Spleen (tissue), 11 donors: ENCODE measurements around the gene RAD1. TPM values are rescaled to one million over a fixed set of nuclear protein-coding genes. Genes with fewer than 3 reads are reported as not detected.

Source experiments
- DNase-seq: peaks from one replicate; pipeline ENCODE4 v3.0.0-alpha.2; 2020
- H3K27ac ChIP-seq, 8 donors: fragments of 200-600 bp; sonication (generic) in 7 of 8; 1 replicate in 4 of 8; 2 replicates in 4 of 8; pipeline versions ENCODE4 v1.5.0 to v1.8.0; 2016 to 2021; ENCODE audit warnings: inconsistent platforms in 4 of 8, mild to moderate bottlenecking in 4 of 8, moderate library complexity in 1 of 8
- H3K27me3 ChIP-seq, 7 donors: fragments of 200-600 bp; sonication (generic) in 6 of 7; replicated peaks in 1 of 7; 1 replicate in 4 of 7; 2 replicates in 3 of 7; pipeline versions ENCODE4 v1.5.0 to v1.8.0; 2016 to 2021; ENCODE audit warnings: inconsistent platforms in 3 of 7, mild to moderate bottlenecking in 1 of 7
- H3K36me3 ChIP-seq, 6 donors: fragments of 200-600 bp; sonication (generic) in 5 of 6; 1 replicate in 4 of 6; 2 replicates in 2 of 6; pipeline versions ENCODE4 v1.5.0 to v1.8.0; 2016 to 2021; ENCODE audit warnings: inconsistent platforms in 2 of 6
- H3K4me1 ChIP-seq, 6 donors: fragments of 200-600 bp; sonication (generic) in 5 of 6; 1 replicate in 3 of 6; 2 replicates in 3 of 6; pipeline versions ENCODE4 v1.5.0 to v1.8.0; 2016 to 2021; ENCODE audit warnings: inconsistent platforms in 3 of 6
- H3K4me3 ChIP-seq, 8 donors: fragments of 200-600 bp; sonication (generic) in 7 of 8; 1 replicate in 4 of 8; 2 replicates in 4 of 8; pipeline versions ENCODE4 v1.5.0 to v1.8.0; 2016 to 2021; ENCODE audit warnings: inconsistent platforms in 4 of 8, mild to moderate bottlenecking in 4 of 8, moderate library complexity in 2 of 8
- H3K9me3 ChIP-seq, 8 donors: fragments of 200-600 bp; sonication (generic) in 7 of 8; 1 replicate in 4 of 8; 2 replicates in 4 of 8; pipeline versions ENCODE4 v1.5.0 to v1.8.0; 2016 to 2021; ENCODE audit warnings: inconsistent platforms in 4 of 8
- POLR2A ChIP-seq, 3 donors: fragments of 450-650 bp; IDR thresholded peaks; one replicate each; pipeline ENCODE4 v1.5.1; 2017; ENCODE audit warnings: antibody characterized with exemption in 3 of 3, mild to moderate bottlenecking in 1 of 3
- POLR2AphosphoS5 ChIP-seq, 3 donors: sonication (generic); formaldehyde crosslinking; IDR thresholded peaks; one replicate each; pipeline ENCODE4 v1.5.1; 2017; ENCODE audit warnings: antibody characterized with exemption in 3 of 3
- WGBS, 5 donors: extraction: QIAGEN DNeasy Blood & Tissue Kit in 3 of 5; methylation state at CpG; one replicate each; pipeline versions ENCODE4 v1.1.5 to v1.1.7; 2013 to 2018; 5-methylcytosine and 5-hydroxymethylcytosine counted together
- intact Hi-C: fragments of 100-400 bp; cut with DNase I; formaldehyde crosslinking; loops from one replicate; pipeline ENCODE4 v1.15.0; 2023; ENCODE audit warnings: low total_unique reads
- polyA plus RNA-seq, 3 donors: library from polyadenylated mRNA; stranded (reverse); fragments of 200-250 nt; gene quantifications; one replicate each; pipeline ENCODE4 v1.2.1, GENCODE V29; 2013
- total RNA-seq, 7 donors: library from RNA; depleted of rRNA in 3 of 7; stranded (reverse); fragments of >200 nt in 3 of 7; fragmentation: NEBNext Ultra II Directional in 4 of 7; extraction: Animal tissue kit (Norgen Biotek cat#: 25700) in 4 of 7; gene quantifications; one replicate each; pipeline versions ENCODE4 v1.1.0 to v1.2.1, GENCODE V29; 2016 to 2021
- TF ChIP-seq, protein P1 (sequence below), 11 experiments: fragments of 200-600 bp in 7 of 11; fragments of 450-650 bp in 4 of 11; sonication (generic) in 4 of 11; IDR thresholded peaks in 8 of 11; conservative IDR thresholded peaks in 3 of 11; 1 replicate in 7 of 11; 2 replicates in 4 of 11; pipeline versions ENCODE4 v1.4.0 to v1.8.0; 2016 to 2021; ENCODE audit warnings: antibody characterized with exemption in 11 of 11, inconsistent platforms in 4 of 11, mild to moderate bottlenecking in 1 of 11
- donor health status: healthy with polysubstance abuse.
- donor health status: DM: no; HTN: no; CAD: no; lungs with moderate emphysema.
- donor health status: DM: no; HTN: no; CAD: no.
- donor health status: Bipolar disorder and iron deficiency.
- donor health status: healthy.
- donor health status: DM: no; HTN: no; CAD: no.
- donor health status: DM: yes; HTN: yes; CAD: no.

Gene RAD1
- total and polyA plus RNA-seq, 10 donors: 7.8 to 19.3 (median 13.8) TPM

DNA sequence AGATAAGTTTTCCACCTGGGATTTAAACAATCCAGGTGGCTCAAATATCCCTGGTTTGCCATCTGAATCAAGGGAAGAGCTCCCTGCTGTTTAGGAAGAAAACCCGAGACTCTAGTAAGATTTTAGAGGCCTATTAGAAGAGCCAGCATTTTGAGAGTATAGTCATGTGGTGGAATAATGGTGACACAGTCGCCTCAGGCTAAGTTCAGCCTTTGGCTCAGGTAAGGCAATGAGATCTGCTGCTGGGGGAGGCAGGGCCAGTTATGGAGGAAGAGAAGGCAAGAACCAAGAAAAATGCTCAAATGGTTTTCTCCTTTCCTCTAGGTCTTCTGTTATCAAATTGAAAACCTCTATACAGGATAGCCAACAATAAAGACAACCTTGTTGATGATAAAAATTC, 16.2 kb downstream of the RAD1 start:
- 91 to 100% (median 96%) methylated on average over 2 of the region's 2 CpGs for whole genome bisulfite sequencing, 5 donors
- peaks cover 0 to 9% (median 0%) of the 10 kb centered on the region in 6 donors for H3K36me3 ChIP-seq
- no peak for DNase-seq
- H3K27me3 ChIP-seq: no peaks in the 10 kb centered on the region
- TF ChIP-seq POLR2AphosphoS5 (IDR thresholded peaks at IDR 0.05): no peak
- no peak for TF ChIP-seq POLR2A (IDR thresholded peaks at IDR 0.05)
- H3K27ac ChIP-seq: no peak overlapping the region
- intact Hi-C loops: loop anchor here (5.0 to 10.0 kb wide), 2 partner anchors 377 to 414 kb away; no protein-coding TSS in a partner anchor
- peaks cover 0 to 5% (median 0%) of the 10 kb centered on the region in 6 donors for H3K4me1 ChIP-seq
- no peak overlapping the region for H3K4me3 ChIP-seq
- H3K9me3 ChIP-seq: no peaks in the 10 kb centered on the region

DNA sequence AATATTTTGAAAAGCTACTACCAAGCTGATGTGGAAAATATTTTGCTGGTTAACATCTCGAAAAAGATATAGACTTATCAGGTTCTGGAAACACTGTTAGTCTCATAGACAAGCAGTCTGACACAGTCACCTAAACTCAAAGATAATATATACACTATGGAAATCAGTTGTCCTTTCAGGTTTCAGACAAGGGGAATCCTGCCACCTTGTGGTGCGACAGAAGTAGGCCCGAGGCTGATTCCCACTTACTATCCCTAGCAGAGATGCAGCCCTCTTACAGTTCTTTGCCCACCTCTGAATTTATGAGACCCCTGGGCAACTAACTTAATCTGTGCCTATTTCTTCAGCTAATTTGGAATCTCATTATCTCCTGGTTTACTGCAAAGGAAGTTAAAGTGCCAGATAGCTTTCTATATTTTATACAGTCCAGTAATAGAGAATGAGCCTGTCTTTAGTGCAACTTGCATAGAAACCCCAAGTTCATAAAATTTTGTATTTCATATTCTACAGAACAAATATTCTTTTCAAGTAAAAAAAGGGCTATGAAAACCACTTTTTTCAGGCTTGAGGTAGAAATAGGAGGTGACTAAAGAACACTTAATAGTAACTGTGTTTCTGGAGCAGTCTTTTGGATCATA, 16.9 kb downstream of the RAD1 start:
- Histone ChIP-seq H3K4me1 (peaks cover 0 to 5% (median 0%) of the 10 kb centered on the region in 6 donors), H3K4me3 (no peak overlapping the region), H3K36me3 (peaks cover 0 to 9% (median 0%) of the 10 kb centered on the region in 6 donors), H3K27ac (no peak overlapping the region), H3K27me3 (no peaks in the 10 kb centered on the region), H3K9me3 (no peaks in the 10 kb centered on the region)
- peak; percentile 77 for DNase-seq
- TF ChIP-seq POLR2A (IDR thresholded peaks at IDR 0.05): no peak
- TF ChIP-seq, protein P1, sequence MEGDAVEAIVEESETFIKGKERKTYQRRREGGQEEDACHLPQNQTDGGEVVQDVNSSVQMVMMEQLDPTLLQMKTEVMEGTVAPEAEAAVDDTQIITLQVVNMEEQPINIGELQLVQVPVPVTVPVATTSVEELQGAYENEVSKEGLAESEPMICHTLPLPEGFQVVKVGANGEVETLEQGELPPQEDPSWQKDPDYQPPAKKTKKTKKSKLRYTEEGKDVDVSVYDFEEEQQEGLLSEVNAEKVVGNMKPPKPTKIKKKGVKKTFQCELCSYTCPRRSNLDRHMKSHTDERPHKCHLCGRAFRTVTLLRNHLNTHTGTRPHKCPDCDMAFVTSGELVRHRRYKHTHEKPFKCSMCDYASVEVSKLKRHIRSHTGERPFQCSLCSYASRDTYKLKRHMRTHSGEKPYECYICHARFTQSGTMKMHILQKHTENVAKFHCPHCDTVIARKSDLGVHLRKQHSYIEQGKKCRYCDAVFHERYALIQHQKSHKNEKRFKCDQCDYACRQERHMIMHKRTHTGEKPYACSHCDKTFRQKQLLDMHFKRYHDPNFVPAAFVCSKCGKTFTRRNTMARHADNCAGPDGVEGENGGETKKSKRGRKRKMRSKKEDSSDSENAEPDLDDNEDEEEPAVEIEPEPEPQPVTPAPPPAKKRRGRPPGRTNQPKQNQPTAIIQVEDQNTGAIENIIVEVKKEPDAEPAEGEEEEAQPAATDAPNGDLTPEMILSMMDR (IDR thresholded peaks at IDR 0.05 in 8 of 11, conservative IDR thresholded peaks at IDR 0.05 in 3 of 11): peak in 10 of 11 experiments; percentile 45 to 86 (median 80)
- 1 to 6% (median 3%) methylated on average over 3 of the region's 3 CpGs for WGBS, 5 donors
- intact Hi-C loops: loop anchor here (5.0 to 10.0 kb wide), 2 partner anchors 376 to 414 kb away; no protein-coding TSS in a partner anchor

DNA sequence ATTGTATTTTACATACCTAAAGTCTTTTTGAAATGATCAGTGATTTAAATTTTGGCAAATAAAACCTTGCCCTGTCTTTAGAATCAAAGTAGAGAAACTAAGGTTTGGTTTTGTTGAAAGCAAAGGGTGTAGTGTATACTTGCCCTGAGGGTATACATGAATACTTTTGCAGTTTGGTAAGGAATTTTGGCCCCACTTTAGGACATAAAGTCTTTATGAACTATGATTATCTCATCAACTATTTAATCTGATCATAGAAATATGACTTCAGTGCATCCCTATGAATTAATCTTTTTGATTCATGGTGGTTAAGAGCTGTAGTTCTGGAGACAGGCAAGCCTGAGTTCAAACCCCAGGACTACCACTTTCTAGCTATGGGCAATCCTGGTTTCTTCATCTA, 17.7 kb downstream of the RAD1 start:
- Histone ChIP-seq H3K9me3 (no peaks in the 10 kb centered on the region), H3K27ac (no peak overlapping the region), H3K4me3 (no peak overlapping the region), H3K27me3 (no peaks in the 10 kb centered on the region), H3K36me3 (peaks cover 0 to 9% (median 0%) of the 10 kb centered on the region in 6 donors), H3K4me1 (peaks cover 0 to 5% (median 0%) of the 10 kb centered on the region in 6 donors)
- TF ChIP-seq POLR2A (IDR thresholded peaks at IDR 0.05) (no peak), POLR2AphosphoS5 (IDR thresholded peaks at IDR 0.05) (no peak)
- TF ChIP-seq, protein P1 (IDR thresholded peaks at IDR 0.05 in 8 of 11, conservative IDR thresholded peaks at IDR 0.05 in 3 of 11): no peak
- intact Hi-C loops: loop anchor here (5.0 to 10.0 kb wide), 2 partner anchors 375 to 413 kb away; no protein-coding TSS in a partner anchor
- DNase-seq: no peak

DNA sequence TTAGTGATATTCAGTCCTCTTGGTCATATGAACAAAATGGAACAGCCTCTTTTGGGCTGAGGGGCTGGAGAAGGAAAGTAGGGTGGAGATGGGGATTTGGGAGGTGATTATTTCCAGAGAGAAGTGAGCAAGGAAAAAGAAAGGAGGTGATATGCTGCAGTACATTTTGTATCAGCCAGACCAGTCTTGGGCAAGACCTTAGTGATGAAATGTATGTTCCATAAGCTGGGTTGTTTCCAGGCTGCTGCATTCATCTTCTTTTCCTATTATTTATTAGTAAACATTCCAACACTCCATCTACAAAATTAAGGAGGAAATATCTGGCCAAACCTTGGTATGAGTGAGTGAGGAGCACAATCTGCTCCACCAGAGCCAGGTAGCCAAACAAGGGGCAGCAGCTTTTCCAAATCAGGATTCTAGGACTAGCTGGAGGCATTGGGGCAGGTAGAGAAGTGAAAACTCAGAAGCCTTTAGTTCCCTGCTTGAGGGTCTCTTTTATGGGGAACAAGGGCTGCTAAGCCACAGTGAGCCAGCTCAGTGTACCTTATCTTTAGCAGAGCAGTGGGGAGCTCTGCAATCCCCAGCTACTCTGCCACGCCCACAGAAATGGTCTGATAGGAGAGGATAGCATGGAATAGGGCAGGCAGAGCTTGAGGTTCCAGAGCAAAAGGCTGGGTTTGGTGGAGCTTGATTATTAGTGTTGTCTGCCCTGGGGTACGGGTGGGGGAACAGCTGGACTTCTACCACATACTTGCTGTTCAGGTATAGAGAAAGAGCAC, 19.5 kb downstream of the RAD1 start:
- TF ChIP-seq POLR2AphosphoS5 (IDR thresholded peaks at IDR 0.05): no peak
- TF ChIP-seq POLR2A (IDR thresholded peaks at IDR 0.05): no peak
- TF ChIP-seq, protein P1 (IDR thresholded peaks at IDR 0.05 in 8 of 11, conservative IDR thresholded peaks at IDR 0.05 in 3 of 11): no peak
- intact Hi-C loops: loop anchor here (5.0 to 10.0 kb wide), 2 partner anchors 374 to 411 kb away; no protein-coding TSS in a partner anchor

More for the DNA sequence above, 19.5 kb downstream of the RAD1 start:
- Histone ChIP-seq H3K36me3 (no peaks in the 10 kb centered on the region), H3K27me3 (no peaks in the 10 kb centered on the region), H3K4me1 (peaks cover 0 to 5% (median 0%) of the 10 kb centered on the region in 6 donors), H3K4me3 (no peak overlapping the region), H3K9me3 (no peaks in the 10 kb centered on the region), H3K27ac (no peak overlapping the region)
- WGBS, 5 donors: 91 to 98% (median 95%) methylated on average over 2 of the region's 2 CpGs
- no peak for DNase-seq
